ENCODE measurements around the gene RTN4RL1.

GRCh38 chr17:2037155-2037554 lies 12.0 kb upstream of the RTN4RL1 start:
- TF ChIP-seq CTCF (conservative IDR thresholded peaks at IDR 0.05) (no peak), ZFX (IDR thresholded peaks at IDR 0.05) (no peak)

Data from C4-2B (cell line).